ENCODE measurements around the gene BEND6. TPM values are rescaled to one million over a fixed set of nuclear protein-coding genes. Genes with fewer than 3 reads are reported as not detected.
"Not testable (repeated sequence)": the region's sequence is repeated elsewhere in the genome, so short reads cannot be mapped to it uniquely, and the experiment has no call there.

The BEND6 gene
- total and polyA plus RNA-seq, 10 donors, result 0.26 to 1.0 (median 0.52) TPM; not detected in 1

- TF ChIP-seq, protein P1, sequence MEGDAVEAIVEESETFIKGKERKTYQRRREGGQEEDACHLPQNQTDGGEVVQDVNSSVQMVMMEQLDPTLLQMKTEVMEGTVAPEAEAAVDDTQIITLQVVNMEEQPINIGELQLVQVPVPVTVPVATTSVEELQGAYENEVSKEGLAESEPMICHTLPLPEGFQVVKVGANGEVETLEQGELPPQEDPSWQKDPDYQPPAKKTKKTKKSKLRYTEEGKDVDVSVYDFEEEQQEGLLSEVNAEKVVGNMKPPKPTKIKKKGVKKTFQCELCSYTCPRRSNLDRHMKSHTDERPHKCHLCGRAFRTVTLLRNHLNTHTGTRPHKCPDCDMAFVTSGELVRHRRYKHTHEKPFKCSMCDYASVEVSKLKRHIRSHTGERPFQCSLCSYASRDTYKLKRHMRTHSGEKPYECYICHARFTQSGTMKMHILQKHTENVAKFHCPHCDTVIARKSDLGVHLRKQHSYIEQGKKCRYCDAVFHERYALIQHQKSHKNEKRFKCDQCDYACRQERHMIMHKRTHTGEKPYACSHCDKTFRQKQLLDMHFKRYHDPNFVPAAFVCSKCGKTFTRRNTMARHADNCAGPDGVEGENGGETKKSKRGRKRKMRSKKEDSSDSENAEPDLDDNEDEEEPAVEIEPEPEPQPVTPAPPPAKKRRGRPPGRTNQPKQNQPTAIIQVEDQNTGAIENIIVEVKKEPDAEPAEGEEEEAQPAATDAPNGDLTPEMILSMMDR (IDR thresholded peaks at IDR 0.05 in 8 of 11, conservative IDR thresholded peaks at IDR 0.05 in 3 of 11), result no peak
- no peak for TF ChIP-seq POLR2A (IDR thresholded peaks at IDR 0.05)
- no peak for TF ChIP-seq POLR2AphosphoS5 (IDR thresholded peaks at IDR 0.05)
- no peaks in the 10 kb centered on the region for H3K36me3 ChIP-seq
- 63 to 77% (median 69%) methylated on average over 3 of the region's 3 CpGs for WGBS, 5 donors
- no peak overlapping the region for H3K27ac ChIP-seq
- intact Hi-C loops (cut with DNase I; ENCODE audit: low total_unique reads), result no loop called here
- no peaks in the 10 kb centered on the region for H3K9me3 ChIP-seq
- no peak overlapping the region for H3K4me3 ChIP-seq
- no peak for DNase-seq
- no peaks in the 10 kb centered on the region for H3K4me1 ChIP-seq
- no peaks in the 10 kb centered on the region for H3K27me3 ChIP-seq (replicated peaks in 1 of 7)
Observed at GRCh38 chr6:57006101-57006500, 51.2 kb downstream of the BEND6 start.

- H3K27ac ChIP-seq; H3K4me3 ChIP-seq; DNase-seq; intact Hi-C loops (cut with DNase I; ENCODE audit: low total_unique reads); H3K36me3 ChIP-seq; H3K27me3 ChIP-seq (replicated peaks in 1 of 7); H3K4me1 ChIP-seq; H3K9me3 ChIP-seq: not testable (repeated sequence)
- WGBS, 5 donors, result 87 to 96% (median 95%) methylated on average over 2 of the region's 2 CpGs
Observed at GRCh38 chr6:57008069-57008468, 53.2 kb downstream of the BEND6 start.

GRCh38 chr6:57013521-57013926 is 58.6 kb downstream of the BEND6 start:
- H3K36me3 ChIP-seq, result no peaks in the 10 kb centered on the region
- WGBS, 5 donors, result 63 to 83% (median 78%) methylated on average over 4 of the region's 4 CpGs
- TF ChIP-seq POLR2A (IDR thresholded peaks at IDR 0.05), result no peak
- TF ChIP-seq, protein P1 (IDR thresholded peaks at IDR 0.05 in 8 of 11, conservative IDR thresholded peaks at IDR 0.05 in 3 of 11), result no peak
- TF ChIP-seq POLR2AphosphoS5 (IDR thresholded peaks at IDR 0.05), result no peak
- no peaks in the 10 kb centered on the region for H3K27me3 ChIP-seq (replicated peaks in 1 of 7)
- DNase-seq, result no peak
- no peak overlapping the region for H3K4me3 ChIP-seq
- H3K27ac ChIP-seq, result no peak overlapping the region
- H3K9me3 ChIP-seq, result no peaks in the 10 kb centered on the region
- no peaks in the 10 kb centered on the region for H3K4me1 ChIP-seq
- intact Hi-C loops (cut with DNase I; ENCODE audit: low total_unique reads), result no loop called here

DNA sequence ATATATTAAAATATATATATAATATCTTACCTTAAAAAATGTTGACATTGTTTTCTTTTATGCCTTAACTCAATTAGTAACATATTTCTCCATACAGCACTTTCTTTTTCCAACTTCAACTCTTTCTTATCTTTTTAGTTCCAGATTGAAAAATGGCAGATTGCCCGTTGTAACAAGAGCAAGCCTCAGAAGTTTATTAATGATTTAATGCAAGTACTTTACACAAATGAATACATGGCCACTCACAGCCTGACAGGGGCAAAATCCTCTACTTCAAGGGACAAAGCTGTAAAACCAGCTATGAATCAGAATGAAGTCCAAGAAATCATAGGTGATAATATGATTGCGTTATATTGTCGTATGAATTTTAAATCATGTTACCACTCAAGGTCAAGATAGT is 62.2 kb downstream of the BEND6 start:
- TF ChIP-seq POLR2A (IDR thresholded peaks at IDR 0.05) (no peak), POLR2AphosphoS5 (IDR thresholded peaks at IDR 0.05) (no peak)
- TF ChIP-seq, protein P1 (IDR thresholded peaks at IDR 0.05 in 8 of 11, conservative IDR thresholded peaks at IDR 0.05 in 3 of 11), result no peak
- H3K36me3 ChIP-seq, result no peaks in the 10 kb centered on the region
- H3K27me3 ChIP-seq (replicated peaks in 1 of 7), result no peaks in the 10 kb centered on the region
- DNase-seq, result no peak
- no peaks in the 10 kb centered on the region for H3K9me3 ChIP-seq
- no peaks in the 10 kb centered on the region for H3K4me1 ChIP-seq
- no peak overlapping the region for H3K27ac ChIP-seq
- WGBS, 5 donors, result 69 to 83% (median 75%) methylated on average over 3 of the region's 3 CpGs
- intact Hi-C loops (cut with DNase I; ENCODE audit: low total_unique reads), result no loop called here
- no peak overlapping the region for H3K4me3 ChIP-seq

GRCh38 chr6:57017841-57018240 is 62.9 kb downstream of the BEND6 start:
- H3K36me3 ChIP-seq, result no peaks in the 10 kb centered on the region
- TF ChIP-seq, protein P1 (IDR thresholded peaks at IDR 0.05 in 8 of 11, conservative IDR thresholded peaks at IDR 0.05 in 3 of 11), result no peak
- TF ChIP-seq POLR2A (IDR thresholded peaks at IDR 0.05), result no peak
- no peak for TF ChIP-seq POLR2AphosphoS5 (IDR thresholded peaks at IDR 0.05)
- no peaks in the 10 kb centered on the region for H3K27me3 ChIP-seq (replicated peaks in 1 of 7)
- 83 to 95% (median 89%) methylated on average over 1 of the region's 1 CpG for WGBS, 5 donors
- no peaks in the 10 kb centered on the region for H3K4me1 ChIP-seq
- no peaks in the 10 kb centered on the region for H3K9me3 ChIP-seq
- DNase-seq, result no peak
- H3K27ac ChIP-seq, result no peak overlapping the region
- intact Hi-C loops (cut with DNase I; ENCODE audit: low total_unique reads), result no loop called here
- H3K4me3 ChIP-seq, result no peak overlapping the region
